Measurements from ENCODE around the gene GATA5.
A peak's percentile ranks its signal among the peaks of the same experiment; 100 is the strongest.
"Not testable (repeated sequence)": the region's sequence is repeated elsewhere in the genome, so short reads cannot be mapped to it uniquely, and the experiment has no call there.

GATA5 gene

GRCh38 chr20:62504323-62504722 lies 28.5 kb upstream of the GATA5 start:
- DNase-seq (ENCODE audit: low read depth in 2 of 2), result no peak

DNA sequence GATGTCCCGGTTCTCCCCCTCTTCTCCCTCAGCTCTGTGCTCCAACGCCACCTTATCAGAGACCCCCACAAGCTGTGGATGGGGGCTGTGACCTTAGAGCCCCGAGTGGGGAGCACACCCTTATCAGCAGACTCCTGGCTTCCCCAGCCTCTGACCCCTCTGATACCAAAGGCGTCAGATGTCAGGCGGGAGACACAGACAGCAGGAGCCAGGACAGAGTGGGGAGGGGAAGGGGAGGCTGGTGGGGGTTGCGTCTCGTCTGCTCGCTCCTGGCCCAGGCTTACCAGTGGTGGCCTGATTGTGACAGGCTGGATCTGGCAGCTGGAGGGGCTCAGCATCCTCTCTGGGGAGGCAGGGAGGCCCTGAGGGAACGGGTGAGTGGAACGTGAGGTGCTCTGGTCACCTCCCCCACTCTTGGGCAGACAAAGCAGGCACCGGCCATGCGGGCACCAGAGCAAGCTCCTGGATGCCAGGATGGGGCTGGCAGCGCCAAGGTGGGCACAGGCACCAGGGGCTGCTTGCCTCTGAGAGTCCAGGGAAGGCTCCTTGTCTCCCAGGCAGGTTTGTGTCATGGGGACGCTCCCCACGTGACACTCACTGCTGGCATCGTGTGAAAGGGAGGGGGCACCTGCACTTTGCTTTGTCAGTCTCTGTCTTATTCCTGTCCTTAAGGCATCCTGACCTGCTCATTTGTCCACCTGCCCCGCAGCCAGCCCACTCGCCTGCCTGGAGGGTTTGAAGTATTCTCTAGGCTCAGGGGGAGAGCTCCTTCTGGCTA lies 27.8 kb upstream of the GATA5 start:
- no peak for DNase-seq (ENCODE audit: low read depth in 2 of 2)

DNA sequence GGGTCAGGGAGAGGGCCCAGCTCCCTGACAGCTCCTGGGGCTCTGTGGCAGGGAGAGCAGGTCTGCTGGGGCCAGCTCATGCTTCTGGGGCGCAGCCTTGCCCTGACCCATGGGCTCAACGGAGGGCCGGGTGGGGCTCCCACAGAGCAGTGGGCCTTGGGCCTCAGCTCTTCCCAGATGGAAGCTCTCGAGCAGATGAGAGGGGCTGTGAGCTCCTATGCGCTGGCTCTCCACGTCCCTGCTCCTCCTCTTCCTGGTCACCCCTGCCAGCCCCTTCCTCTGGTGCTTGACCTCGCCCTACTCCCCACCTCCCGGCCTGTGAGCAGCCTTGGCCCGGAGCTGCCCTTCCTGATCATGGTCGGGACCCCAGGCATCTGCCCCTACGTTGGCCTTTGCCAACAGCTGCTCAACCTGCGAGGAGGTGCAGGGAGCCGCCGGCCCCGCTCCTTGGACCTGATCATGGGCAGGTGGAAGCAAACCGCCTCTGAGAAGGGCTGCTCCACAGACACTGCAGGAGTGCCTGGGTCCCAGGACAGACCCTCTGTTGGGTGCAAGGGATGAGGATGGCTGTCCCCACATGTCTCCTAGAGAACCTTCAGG lies 26.8 kb upstream of the GATA5 start:
- no peak for DNase-seq (ENCODE audit: low read depth in 2 of 2)

DNA sequence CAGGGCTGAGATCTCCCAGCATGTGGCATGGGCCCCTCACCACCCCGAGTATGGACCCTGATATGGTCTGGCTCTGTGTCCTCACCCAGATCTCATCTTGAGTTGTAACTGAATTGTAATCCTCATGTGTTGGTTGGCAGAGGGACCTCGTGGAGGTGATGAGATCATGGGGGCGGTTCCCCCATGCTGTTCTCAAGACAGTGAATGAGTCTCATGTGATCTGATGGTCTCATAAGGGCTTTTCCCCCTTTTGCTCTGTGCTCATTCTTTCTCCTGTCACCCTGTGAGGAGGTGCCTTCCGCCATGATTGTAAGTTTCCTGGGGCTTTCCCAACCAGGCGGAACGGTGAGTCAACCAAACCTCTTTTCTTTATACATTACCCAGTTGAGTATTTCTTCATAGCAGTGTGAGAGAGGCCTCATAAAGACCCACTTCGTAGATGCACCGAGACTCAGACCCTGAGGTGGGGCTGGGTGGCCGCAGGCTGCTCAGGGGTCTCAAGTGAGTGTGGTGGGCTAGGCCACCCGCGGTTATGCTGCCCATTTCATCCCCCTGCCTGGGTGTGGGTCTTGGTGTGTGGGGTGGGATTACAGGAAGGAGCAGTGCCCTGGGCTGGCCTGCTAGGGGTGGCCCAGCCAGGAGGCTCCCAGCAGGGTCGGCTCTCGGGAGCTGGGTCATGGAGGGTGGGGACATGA lies 26.2 kb upstream of the GATA5 start:
- peak; percentile 57 to 64 for DNase-seq (ENCODE audit: low read depth in 2 of 2)

DNA sequence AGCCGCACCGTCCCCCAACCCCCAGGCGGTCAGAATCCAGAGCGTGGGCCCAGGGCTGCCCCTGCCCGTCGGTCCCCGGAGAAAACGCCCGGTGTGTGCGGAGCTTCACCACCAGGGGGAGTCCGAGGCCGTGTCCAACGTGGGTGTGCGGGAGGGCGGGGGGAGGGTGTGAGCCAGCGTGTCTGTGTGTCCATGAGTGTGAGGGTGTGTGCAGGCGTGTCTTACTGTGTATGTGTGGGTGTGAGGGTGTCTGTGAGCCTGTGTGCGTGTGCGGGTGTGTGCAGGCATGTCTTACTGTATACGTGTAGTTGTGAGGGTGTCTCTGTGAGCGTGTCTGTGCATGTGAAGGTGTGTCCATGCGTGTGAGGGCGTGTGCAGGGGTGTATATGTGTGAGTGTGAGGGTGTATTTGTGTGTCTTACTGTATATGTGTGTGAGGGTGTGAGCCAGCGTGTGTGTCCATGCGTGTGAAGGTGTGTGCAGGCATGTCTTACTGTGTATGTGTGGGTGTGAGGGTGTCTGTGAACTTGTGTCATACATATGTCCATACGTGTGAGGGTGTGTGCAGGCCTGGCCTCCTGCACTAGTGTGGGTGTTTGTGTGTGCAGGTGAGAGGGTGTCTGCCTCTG lies 24.6 kb upstream of the GATA5 start:
- peak; percentile 58 to 69 for DNase-seq (ENCODE audit: low read depth in 2 of 2)

GRCh38 chr20:62499758-62500236 lies 24.0 kb upstream of the GATA5 start:
- no peak for DNase-seq (ENCODE audit: low read depth in 2 of 2)

DNA sequence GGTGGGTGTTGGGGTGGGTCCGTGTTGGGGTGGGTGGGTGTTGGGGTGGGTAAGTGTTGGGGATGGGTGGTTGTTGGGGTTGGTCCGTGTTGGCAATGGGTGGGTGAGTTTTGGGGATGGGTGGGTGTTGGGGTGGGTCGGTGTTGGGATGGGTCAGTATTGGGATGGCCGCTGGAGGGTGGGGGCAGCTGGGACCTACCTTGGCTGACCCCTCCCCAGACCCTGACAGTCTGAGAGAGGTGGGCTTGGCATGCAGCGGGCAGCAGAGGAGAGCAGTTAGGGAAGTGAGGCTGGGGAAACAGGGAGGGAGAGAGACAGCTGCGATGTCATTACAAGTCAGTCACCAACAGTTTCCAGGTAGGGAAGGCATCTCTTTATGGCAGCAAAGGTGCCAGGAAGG lies 23.1 kb upstream of the GATA5 start:
- no peak for DNase-seq (ENCODE audit: low read depth in 2 of 2)

DNA sequence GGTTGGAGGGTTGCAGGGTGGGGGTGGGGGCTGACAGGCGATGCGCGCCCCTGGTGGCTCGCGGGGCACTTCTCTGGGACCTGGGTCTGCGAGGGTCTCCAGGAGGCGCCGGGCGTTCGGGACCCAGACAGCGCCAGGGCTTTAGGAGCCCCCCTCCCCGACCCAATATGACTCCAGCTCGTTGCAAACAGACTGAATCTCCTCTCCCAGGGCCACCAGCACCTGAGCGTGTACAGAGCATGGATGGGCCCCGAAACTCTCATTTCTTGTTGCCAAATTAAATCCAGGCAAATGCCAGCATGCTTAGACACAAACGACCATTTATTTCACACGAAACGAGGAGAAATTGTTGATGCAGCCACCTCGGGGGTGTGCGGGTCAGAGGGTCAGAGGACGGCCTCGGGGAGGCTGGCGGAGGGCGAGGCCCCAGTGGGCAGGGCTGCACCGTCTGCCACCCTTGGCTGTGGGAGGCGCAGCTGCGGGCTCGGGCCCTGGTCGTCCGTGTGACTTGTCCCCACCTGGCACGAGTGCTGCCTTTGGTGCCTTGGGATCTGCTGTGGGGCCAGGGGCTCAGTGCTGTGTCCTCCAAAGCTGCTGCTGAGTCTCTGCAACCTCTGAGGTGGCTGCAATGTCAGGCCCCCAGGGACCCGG lies 20.9 kb upstream of the GATA5 start:
- no peak for DNase-seq (ENCODE audit: low read depth in 2 of 2)

GRCh38 chr20:62495749-62496567 lies 20.2 kb upstream of the GATA5 start:
- no peak for DNase-seq (ENCODE audit: low read depth in 2 of 2)

DNA sequence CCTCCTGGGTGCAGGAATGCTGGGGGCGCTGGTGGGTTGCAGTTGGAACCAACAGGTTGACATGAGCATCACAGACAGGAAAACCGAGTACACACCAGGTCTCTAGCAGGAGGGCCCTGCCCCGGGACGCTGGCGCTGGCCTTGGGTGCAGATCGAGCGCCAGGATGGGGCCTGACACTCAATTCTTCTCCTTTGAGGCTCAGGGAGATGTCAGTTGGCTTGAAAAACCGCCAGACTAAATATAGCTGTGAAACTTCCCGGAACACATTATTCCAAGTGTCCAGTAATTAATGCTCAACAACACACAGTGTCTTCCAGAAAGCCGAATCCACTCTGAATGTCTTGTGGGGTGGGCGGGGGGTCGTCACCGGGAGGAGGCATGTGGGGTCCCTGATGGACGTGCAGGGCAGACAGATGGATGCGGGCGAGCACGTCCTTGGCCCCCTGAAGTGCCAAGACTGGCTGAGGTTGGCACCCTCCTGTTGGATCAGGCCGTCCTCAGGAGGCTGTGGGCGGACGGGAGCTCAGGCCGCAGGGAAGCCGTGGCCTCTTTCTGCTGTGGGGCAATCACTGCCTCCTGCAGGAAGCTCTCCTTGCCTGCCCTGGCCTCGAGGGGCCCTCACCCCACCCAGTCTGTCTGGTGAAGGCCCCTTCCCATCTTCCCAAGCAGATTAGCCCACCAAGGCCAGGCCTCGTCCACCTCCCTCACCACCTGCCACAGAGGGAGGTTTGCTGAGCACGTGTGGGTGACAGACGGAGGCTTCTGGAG lies 19.4 kb upstream of the GATA5 start:
- DNase-seq (ENCODE audit: low read depth in 2 of 2), result no peak

- DNase-seq (ENCODE audit: low read depth in 2 of 2), result no peak
These were observed 18.7 kb upstream of the GATA5 start for GRCh38 chr20:62494537-62494936.

DNA sequence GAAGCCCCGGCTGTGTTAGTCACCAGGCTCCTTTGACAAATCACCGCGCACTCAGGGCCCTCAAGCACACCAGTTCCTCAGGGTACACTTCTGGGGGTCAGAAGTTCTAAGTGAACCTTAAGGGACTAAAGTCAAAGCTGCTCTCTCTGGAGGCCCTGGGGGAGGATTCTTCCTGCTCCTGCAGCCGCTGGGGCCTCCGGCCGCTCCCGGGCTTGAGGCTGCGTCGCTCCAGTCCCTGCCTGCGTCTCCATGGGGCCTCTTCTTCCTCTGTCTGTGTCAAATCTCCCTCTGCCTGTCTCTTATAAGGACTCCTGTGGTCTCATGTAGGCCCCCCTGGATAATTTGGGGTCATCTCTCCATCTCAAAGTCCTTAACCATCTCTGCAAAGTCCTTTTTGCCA lies 18.1 kb upstream of the GATA5 start:
- DNase-seq (ENCODE audit: low read depth in 2 of 2), result no peak

DNA sequence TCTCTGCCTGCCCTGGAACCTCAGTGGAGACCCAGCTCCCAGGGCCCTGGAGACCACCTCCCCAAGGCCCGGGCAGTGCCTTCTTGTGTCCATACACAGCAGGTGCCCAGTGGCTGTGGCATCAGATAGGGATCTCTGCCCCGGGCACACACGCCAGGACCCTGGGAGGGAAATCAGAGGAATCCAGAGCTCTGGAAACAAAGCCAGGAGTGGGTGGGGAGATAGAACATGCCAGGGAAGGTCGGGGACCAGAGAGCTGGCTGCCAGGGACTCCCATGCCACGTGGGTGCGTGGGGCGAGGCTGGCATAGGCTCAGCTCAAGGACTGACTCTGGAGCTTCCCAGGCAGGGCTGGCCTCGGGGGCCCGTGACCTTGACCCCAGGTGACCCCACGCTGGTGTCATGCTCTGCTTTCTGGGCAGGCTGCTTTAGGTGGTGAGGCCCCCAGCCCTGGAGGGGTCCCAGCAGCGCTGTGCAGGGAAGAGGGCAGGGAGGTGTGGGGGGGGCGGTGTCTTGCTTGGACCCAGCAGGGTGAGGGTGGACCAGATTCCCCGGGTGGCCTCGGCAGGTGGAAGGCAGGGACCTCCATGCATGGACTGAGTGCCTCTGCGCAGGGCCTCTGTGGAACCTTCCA lies 17.6 kb upstream of the GATA5 start:
- no peak for DNase-seq (ENCODE audit: low read depth in 2 of 2)

GRCh38 chr20:62492711-62493110 lies 16.9 kb upstream of the GATA5 start:
- no peak for DNase-seq (ENCODE audit: low read depth in 2 of 2)

- DNase-seq (ENCODE audit: low read depth in 2 of 2), result not testable (repeated sequence)
These were observed 15.0 kb upstream of the GATA5 start for GRCh38 chr20:62490783-62491182.

- DNase-seq (ENCODE audit: low read depth in 2 of 2), result no peak
These were observed 14.1 kb upstream of the GATA5 start for GRCh38 chr20:62489932-62490263.

DNA sequence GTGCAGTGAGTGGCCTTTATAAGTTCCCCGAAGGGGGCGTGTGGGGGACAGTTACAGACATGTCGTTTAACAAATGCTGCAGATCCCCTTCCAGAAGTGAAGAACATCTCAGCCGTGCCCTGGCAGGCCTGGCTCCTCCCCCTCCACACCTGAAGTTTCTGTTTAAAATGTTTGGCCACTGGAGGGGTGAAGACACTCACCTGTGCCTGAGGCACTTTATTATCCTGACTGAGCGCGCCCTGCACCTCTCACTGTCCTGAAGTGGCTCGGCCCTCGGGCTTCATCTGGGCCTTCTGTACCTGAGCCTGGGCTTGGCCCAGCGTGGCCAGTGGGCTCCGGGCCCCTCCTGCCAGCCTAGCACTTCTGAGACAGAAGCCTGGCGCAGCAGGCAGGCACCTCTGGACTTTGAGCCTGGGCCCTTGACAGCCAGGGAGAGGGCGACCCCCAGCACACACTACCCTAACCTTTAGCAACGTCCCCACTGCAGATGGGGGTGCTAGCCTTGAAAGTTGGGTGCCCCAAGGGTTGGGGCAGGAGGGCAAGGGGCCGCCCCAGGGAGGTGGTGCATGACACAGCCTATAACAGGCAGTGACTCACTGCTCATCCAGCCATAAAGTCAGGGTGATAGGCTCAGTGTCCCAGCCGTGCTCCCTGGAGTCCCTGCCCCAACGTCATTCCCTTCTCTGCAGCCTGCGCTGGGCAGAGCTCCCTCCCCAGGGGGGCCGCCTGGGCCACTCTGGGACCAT lies 13.6 kb upstream of the GATA5 start:
- DNase-seq (ENCODE audit: low read depth in 2 of 2), result no peak

DNA sequence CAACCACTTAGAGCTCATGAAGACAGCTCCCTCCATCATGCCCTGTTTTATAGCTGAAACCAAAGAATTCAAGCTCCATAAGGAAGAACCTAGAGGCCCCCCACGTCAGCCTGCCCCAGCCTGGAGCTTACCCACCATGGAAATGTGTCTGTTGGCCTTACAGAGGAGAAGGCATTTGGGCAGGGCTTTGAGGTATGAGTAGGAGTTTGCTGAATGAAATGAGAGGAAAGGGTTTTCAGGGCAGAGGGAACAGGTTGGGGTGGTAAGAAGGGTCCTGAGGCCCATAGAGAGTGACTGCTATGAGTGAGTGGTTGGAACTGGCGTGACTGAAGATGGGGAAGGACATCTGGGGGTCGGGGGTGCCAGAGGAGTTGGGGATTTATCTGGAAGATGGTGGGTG lies 12.7 kb upstream of the GATA5 start:
- no peak for DNase-seq (ENCODE audit: low read depth in 2 of 2)

Data from stimulated activated CD8-positive, alpha-beta memory T cell treated with anti-CD3 and anti-CD28 coated beads, Interleukin-7, amount 100 ng/mL, for 4 hours (primary cell).